DOHH2 (cell line): Measurements from ENCODE around the gene ZNF778.

Experiments used
- CTCF ChIP-seq: fragments of 200-600 bp; sonication (generic); IDR thresholded peaks from one replicate; pipeline ENCODE4 v1.5.1; 2014; ENCODE audit warnings: antibody characterized with exemption, mild to moderate bottlenecking, low read depth, low read length; ENCODE audit not compliant: poor library complexity, severe bottlenecking
- EZH2phosphoT487 ChIP-seq: fragments of 200-600 bp; sonication (generic); IDR thresholded peaks from 2 replicates; pipeline ENCODE4 v1.6.1; 2017; ENCODE audit warnings: borderline replicate concordance, mild to moderate bottlenecking, antibody characterized with exemption, low read length, moderate library complexity, mixed read lengths

- no peak for TF ChIP-seq CTCF
- no peak for TF ChIP-seq EZH2phosphoT487
These were observed 16.4 kb downstream of the ZNF778 start for GRCh38 chr16:89233678-89234490.
